Natural killer cell (primary cell): Measurements from ENCODE around the gene SLA2. TPM values are rescaled to one million over a fixed set of nuclear protein-coding genes. Genes with fewer than 3 reads are reported as not detected.
A peak's percentile ranks its signal among the peaks of the same experiment; 100 is the strongest.

Experiments used
- ATAC-seq, 3 donors: fragments of 150-1000 bp in 2 of 3; fragments of 200-7000 bp in 1 of 3; cut with Tn5 transposase; 1 replicate in 1 of 3; 2 replicates in 2 of 3; pipeline ENCODE4 v1.10.0; 2021; ENCODE audit warnings: mild to moderate bottlenecking in 2 of 3, moderate library complexity in 2 of 3
- DNase-seq, 2 donors: peaks; one replicate each; pipeline versions ENCODE4 v3.0.0 to v3.0.0-alpha.2; 2013 to 2021; ENCODE audit warnings: mixed read lengths in 1 of 2
- H3K27ac ChIP-seq: one replicate; pipeline ENCODE4 v1.5.1; 2013; ENCODE audit warnings: mild to moderate bottlenecking, low read length
- H3K27me3 ChIP-seq: one replicate; pipeline ENCODE4 v1.6.1; 2013; ENCODE audit warnings: low read length; ENCODE audit not compliant: control insufficient read depth, insufficient read depth
- H3K36me3 ChIP-seq: one replicate; pipeline ENCODE4 v1.6.1; 2013; ENCODE audit warnings: low read length; ENCODE audit not compliant: control insufficient read depth, insufficient read depth
- H3K4me1 ChIP-seq: one replicate; pipeline ENCODE4 v1.6.1; 2013; ENCODE audit warnings: low read length; ENCODE audit not compliant: control insufficient read depth, insufficient read depth
- H3K4me3 ChIP-seq: one replicate; pipeline ENCODE4 v1.5.1; 2013; ENCODE audit warnings: low read length
- H3K9me3 ChIP-seq: one replicate; pipeline ENCODE4 v1.6.1; 2013; ENCODE audit warnings: low read length; ENCODE audit not compliant: control insufficient read depth, insufficient read depth
- H3K27ac Mint-ChIP-seq, 2 donors: one replicate each; pipeline ENCODE4 v1.8.0; 2022; ENCODE audit warnings: mild to moderate bottlenecking in 2 of 2, mixed read lengths in 2 of 2, moderate library complexity in 1 of 2
- H3K27me3 Mint-ChIP-seq, 2 donors: one replicate each; pipeline ENCODE4 v1.8.0; 2022; ENCODE audit warnings: low read depth in 2 of 2, mixed read lengths in 2 of 2
- H3K36me3 Mint-ChIP-seq: one replicate; pipeline ENCODE4 v1.8.0; 2022; ENCODE audit warnings: mixed read lengths
- H3K4me1 Mint-ChIP-seq, 2 donors: one replicate each; pipeline ENCODE4 v1.8.0; 2022; ENCODE audit warnings: mixed read lengths in 2 of 2
- H3K4me3 Mint-ChIP-seq: one replicate; pipeline ENCODE4 v1.8.0; 2022; ENCODE audit warnings: mild to moderate bottlenecking, moderate library complexity, mixed read lengths
- H3K9me3 Mint-ChIP-seq, 2 donors: one replicate each; pipeline ENCODE4 v1.8.0; 2022; ENCODE audit warnings: mixed read lengths in 2 of 2
- CTCF ChIP-seq: fragments of 200-600 bp; IDR thresholded peaks from one replicate; pipeline ENCODE4 v1.8.0; 2022; ENCODE audit warnings: antibody characterized with exemption
- WGBS: methylation state at CpG from one replicate; pipeline ENCODE4 v1.1.7; 2013; ENCODE audit warnings: missing lambda C conversion rate; ENCODE audit not compliant: insufficient coverage; 5-methylcytosine and 5-hydroxymethylcytosine counted together
- intact Hi-C: fragments of 100-400 bp; cut with micrococcal nuclease; formaldehyde crosslinking; loops from one replicate; pipeline ENCODE4 v1.14.2; 2022
- total RNA-seq, 4 donors: library from RNA; stranded (reverse); fragments of 120-200 nt in 1 of 4; gene quantifications; one replicate each; pipeline versions ENCODE4 v1.2.3 to v1.2.4, GENCODE V29; 2013 to 2022

Gene SLA2
- total RNA-seq, 3 donors from 2014 or later (not counting 1 experiment from before 2014, with no cell fraction given): 77.0 to 116 (median 90.3) TPM

- H3K4me3 ChIP-seq: no peak overlapping the region
- Mint-ChIP-seq H3K9me3 (no peaks in the 10 kb centered on the region), H3K4me1 (peaks cover 24 to 34% of the 10 kb centered on the region in 2 donors), H3K4me3 (no peak overlapping the region), H3K27ac (peak overlapping the region; percentile 4 to 59), H3K27me3 (no peaks in the 10 kb centered on the region), H3K36me3 (no peaks in the 10 kb centered on the region)
- no peaks in the 10 kb centered on the region for H3K27me3 ChIP-seq
- DNase-seq (no peak), ATAC-seq (no peak)
- H3K9me3 ChIP-seq: no peaks in the 10 kb centered on the region
- intact Hi-C loops: no loop called here
- WGBS: 94% methylated on average over 5 of the region's 5 CpGs
- TF ChIP-seq CTCF: no peak
- peaks cover 10% of the 10 kb centered on the region for H3K4me1 ChIP-seq
- H3K36me3 ChIP-seq: peaks cover 39% of the 10 kb centered on the region
- no peak overlapping the region for H3K27ac ChIP-seq
Observed at GRCh38 chr20:36620917-36621316, 25.1 kb downstream of the SLA2 start.

- WGBS: 93% methylated on average over 14 of the region's 14 CpGs
- H3K27ac ChIP-seq: no peak overlapping the region
- intact Hi-C loops: no loop called here
- Mint-ChIP-seq H3K27me3 (no peaks in the 10 kb centered on the region), H3K27ac (peak overlapping the region; percentile 80 to 85), H3K4me1 (peaks cover 7 to 36% of the 10 kb centered on the region in 2 donors), H3K9me3 (no peaks in the 10 kb centered on the region), H3K36me3 (no peaks in the 10 kb centered on the region), H3K4me3 (no peak overlapping the region)
- peaks cover 58% of the 10 kb centered on the region for H3K36me3 ChIP-seq
- no peak for TF ChIP-seq CTCF
- no peaks in the 10 kb centered on the region for H3K9me3 ChIP-seq
- ATAC-seq (no peak), DNase-seq (peak in 1 of 2 donors; percentile 5)
- H3K27me3 ChIP-seq: no peaks in the 10 kb centered on the region
- peaks cover 11% of the 10 kb centered on the region for H3K4me1 ChIP-seq
- no peak overlapping the region for H3K4me3 ChIP-seq
Observed at GRCh38 chr20:36614781-36615557, 31.0 kb downstream of the SLA2 start.

GRCh38 chr20:36613974-36614373 lies 32.0 kb downstream of the SLA2 start:
- Histone ChIP-seq H3K9me3 (no peaks in the 10 kb centered on the region), H3K4me1 (peaks cover 11% of the 10 kb centered on the region), H3K4me3 (no peak overlapping the region), H3K27me3 (no peaks in the 10 kb centered on the region), H3K27ac (no peak overlapping the region), H3K36me3 (peaks cover 65% of the 10 kb centered on the region)
- intact Hi-C loops: loop anchor here (2.0 kb wide), 1 partner anchor 31 kb away; no protein-coding TSS in a partner anchor
- no peak for ATAC-seq
- WGBS: 93% methylated on average over 3 of the region's 3 CpGs
- TF ChIP-seq CTCF: no peak
- H3K9me3 Mint-ChIP-seq: no peaks in the 10 kb centered on the region
- peak overlapping the region; percentile 28 for H3K4me3 Mint-ChIP-seq
- DNase-seq: no peak
- no peaks in the 10 kb centered on the region for H3K36me3 Mint-ChIP-seq
- H3K27me3 Mint-ChIP-seq: no peaks in the 10 kb centered on the region
- peaks cover 7 to 43% of the 10 kb centered on the region in 2 donors for H3K4me1 Mint-ChIP-seq
- peak overlapping the region; percentile 80 to 85 for H3K27ac Mint-ChIP-seq
